ENCODE results near the gene TSEN15.

The TSEN15 gene

DNA sequence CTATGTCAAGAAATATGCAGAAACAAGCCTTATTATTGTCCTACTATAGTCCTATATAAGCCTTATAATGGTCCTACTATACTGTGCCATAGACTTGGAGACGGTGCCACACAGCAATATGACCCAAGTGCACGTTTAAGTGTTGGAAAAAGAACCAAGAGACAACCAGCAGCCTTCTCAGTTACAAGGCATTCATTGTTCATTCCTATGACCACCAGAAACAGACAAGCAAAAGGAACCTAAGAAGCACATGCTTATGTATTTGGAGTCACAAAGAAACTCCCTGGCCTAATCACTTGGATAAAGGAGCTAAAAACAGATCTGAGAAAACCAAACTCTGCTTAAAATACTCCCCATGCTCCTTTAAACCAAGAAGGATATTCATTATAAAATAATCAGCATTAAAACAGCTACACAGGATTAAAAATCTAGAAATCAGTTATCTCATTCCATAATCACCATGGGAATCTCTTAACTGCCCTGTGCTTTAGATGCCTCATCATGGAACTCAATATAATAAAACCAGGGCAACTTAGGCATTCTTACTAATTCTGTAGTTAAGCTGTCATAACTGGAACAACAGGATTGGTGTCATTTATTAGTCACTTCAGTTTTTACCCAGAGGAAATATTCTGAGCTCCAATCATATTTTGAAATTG lies 21.0 kb upstream of the TSEN15 start:
- TF ChIP-seq, protein P1, sequence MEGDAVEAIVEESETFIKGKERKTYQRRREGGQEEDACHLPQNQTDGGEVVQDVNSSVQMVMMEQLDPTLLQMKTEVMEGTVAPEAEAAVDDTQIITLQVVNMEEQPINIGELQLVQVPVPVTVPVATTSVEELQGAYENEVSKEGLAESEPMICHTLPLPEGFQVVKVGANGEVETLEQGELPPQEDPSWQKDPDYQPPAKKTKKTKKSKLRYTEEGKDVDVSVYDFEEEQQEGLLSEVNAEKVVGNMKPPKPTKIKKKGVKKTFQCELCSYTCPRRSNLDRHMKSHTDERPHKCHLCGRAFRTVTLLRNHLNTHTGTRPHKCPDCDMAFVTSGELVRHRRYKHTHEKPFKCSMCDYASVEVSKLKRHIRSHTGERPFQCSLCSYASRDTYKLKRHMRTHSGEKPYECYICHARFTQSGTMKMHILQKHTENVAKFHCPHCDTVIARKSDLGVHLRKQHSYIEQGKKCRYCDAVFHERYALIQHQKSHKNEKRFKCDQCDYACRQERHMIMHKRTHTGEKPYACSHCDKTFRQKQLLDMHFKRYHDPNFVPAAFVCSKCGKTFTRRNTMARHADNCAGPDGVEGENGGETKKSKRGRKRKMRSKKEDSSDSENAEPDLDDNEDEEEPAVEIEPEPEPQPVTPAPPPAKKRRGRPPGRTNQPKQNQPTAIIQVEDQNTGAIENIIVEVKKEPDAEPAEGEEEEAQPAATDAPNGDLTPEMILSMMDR (conservative IDR thresholded peaks at IDR 0.05; ENCODE audit: low read depth, low read length), result no peak
- H3K4me3 ChIP-seq (ENCODE audit: low read depth, low read length), result no peak overlapping the region
- DNase-seq (ENCODE audit: low read depth), result no peak

DNA sequence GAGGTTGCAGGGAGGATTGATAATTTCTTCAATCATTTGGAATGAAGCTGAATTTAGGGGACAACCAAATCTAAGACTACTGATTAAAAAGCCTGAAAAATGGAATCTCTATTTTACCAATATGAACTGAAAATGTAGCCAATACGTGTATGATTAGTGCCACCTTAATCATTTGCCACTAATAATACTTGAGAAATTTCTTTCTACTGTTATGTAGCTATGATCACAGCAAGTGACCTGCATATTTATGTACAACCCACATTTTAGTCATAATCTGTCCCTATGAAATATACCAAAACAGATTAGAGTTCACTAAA lies 20.5 kb upstream of the TSEN15 start:
- no peak for DNase-seq (ENCODE audit: low read depth)
- TF ChIP-seq, protein P1 (conservative IDR thresholded peaks at IDR 0.05; ENCODE audit: low read depth, low read length), result no peak
- H3K4me3 ChIP-seq (ENCODE audit: low read depth, low read length), result no peak overlapping the region

DNA sequence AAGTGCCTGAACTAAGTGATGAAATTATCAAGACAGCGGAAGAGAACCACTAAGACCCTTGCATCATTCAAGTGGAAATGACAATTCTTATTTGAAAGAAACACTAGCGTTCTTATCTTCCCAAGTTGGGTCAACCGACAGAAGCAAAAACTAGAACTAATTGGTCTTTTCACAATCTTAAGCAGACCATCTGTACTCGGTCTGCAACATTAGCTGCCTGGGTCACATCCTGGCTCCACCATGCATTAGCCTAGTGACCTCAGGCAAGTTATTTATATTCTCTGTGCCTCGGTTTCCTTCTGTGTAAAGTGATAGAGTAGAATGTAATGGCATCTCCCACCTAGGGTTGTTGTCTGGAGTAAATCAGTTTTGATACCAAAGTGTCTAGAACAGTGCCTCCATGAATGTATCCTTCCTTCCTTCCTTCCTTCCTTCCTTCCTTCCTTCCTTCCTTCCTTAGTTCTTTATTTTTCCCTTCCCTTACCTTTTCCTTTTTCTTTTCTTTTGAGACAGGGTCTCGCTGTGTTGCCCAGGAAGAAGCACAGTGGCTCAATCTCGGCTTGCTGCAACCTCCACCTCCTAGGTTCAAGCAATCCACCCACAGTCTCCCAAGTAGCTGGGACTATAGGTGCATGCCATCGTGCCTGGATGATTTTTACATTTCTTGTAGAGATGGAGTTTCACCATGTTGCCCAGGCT lies 20.0 kb upstream of the TSEN15 start:
- no peak for DNase-seq (ENCODE audit: low read depth)
- no peak overlapping the region for H3K4me3 ChIP-seq (ENCODE audit: low read depth, low read length)
- TF ChIP-seq, protein P1 (conservative IDR thresholded peaks at IDR 0.05; ENCODE audit: low read depth, low read length), result no peak

DNA sequence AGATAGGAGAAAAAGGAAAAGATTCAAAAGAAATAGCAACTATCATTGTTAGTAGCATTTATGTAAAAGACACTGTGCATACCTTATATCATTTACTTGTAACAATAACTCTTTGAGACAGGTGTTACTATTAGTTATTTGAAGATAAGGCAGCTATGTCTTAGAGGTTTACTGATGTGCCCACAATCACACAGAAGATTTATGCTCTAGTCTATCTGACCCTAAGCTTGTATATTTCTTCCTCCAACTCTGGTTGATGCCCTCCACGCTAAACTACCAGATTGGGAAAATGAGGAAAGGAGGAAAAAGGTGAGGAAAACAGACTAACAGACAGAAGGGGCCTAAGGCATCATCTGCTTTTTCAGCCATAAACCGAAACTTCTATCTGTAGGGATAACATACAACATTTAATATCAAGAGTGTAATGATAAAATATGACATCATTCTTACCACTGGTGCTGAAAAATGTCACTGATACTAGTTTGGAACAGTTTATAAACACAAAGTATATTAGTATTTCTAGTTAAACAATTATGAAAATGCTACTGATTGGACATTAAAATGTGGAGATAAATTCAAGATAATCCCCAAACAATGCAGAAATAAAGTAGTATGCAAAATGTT lies 19.1 kb upstream of the TSEN15 start:
- TF ChIP-seq, protein P1 (conservative IDR thresholded peaks at IDR 0.05; ENCODE audit: low read depth, low read length), result no peak
- DNase-seq (ENCODE audit: low read depth), result no peak
- no peak overlapping the region for H3K4me3 ChIP-seq (ENCODE audit: low read depth, low read length)

DNA sequence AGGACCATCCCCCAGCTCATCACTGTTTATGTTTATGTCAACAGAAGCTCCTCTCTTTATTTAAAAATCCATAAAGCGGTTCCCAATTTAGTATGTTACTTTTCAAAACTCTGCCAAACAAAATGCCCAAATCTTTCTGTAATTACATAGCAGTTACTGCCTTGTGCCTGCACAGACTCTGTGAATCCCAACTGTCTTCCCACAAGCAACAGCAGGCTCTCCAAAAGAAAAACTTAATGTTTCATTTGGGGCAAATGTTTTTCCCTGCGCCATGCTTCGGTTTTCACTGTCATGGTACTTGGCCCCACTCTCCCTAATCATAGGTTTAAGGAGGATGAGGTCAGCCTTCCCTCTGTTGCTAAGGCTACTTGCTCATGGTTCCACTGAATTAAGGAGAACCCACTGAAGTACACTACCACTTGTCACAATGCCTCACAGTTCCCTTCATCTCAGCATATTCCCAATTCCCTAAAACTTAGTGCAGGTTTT lies 18.6 kb upstream of the TSEN15 start:
- no peak for DNase-seq (ENCODE audit: low read depth)
- TF ChIP-seq, protein P1 (conservative IDR thresholded peaks at IDR 0.05; ENCODE audit: low read depth, low read length), result no peak
- no peak overlapping the region for H3K4me3 ChIP-seq (ENCODE audit: low read depth, low read length)

DNA sequence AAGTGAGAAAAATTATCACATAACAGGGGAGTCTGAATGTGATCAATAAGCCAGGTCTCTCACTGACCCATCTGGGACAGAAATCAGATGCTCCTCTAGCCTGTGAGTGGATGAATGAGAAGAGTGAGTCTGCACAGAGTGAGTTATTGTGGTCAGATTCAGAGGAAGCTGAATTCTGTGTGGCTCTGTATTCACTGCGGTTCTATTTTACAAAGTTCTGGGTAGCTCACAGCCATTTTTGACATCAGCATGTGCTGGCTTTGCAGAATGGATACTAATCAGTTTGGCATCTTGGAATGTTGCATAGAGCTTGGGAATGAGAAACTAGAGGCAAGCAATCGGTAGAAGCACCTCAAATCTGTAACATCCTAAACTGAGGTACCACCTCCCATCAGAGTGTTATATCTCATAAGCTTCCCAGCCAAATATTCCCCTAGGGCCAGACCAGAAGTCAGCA lies 17.8 kb upstream of the TSEN15 start:
- DNase-seq (ENCODE audit: low read depth), result no peak
- H3K4me3 ChIP-seq (ENCODE audit: low read depth, low read length), result no peak overlapping the region
- TF ChIP-seq, protein P1 (conservative IDR thresholded peaks at IDR 0.05; ENCODE audit: low read depth, low read length), result no peak

Data from choroid plexus epithelial cell (primary cell).